Spleen (tissue), 11 donors: Measurements from ENCODE around the gene ERGIC1. TPM values are rescaled to one million over a fixed set of nuclear protein-coding genes. Genes with fewer than 3 reads are reported as not detected.

Experiments used
- DNase-seq: peaks from one replicate; pipeline ENCODE4 v3.0.0-alpha.2; 2020
- H3K27ac ChIP-seq, 8 donors: fragments of 200-600 bp; sonication (generic) in 7 of 8; 1 replicate in 4 of 8; 2 replicates in 4 of 8; pipeline versions ENCODE4 v1.5.0 to v1.8.0; 2016 to 2021; ENCODE audit warnings: inconsistent platforms in 4 of 8, mild to moderate bottlenecking in 4 of 8, moderate library complexity in 1 of 8
- H3K27me3 ChIP-seq, 7 donors: fragments of 200-600 bp; sonication (generic) in 6 of 7; replicated peaks in 1 of 7; 1 replicate in 4 of 7; 2 replicates in 3 of 7; pipeline versions ENCODE4 v1.5.0 to v1.8.0; 2016 to 2021; ENCODE audit warnings: inconsistent platforms in 3 of 7, mild to moderate bottlenecking in 1 of 7
- H3K36me3 ChIP-seq, 6 donors: fragments of 200-600 bp; sonication (generic) in 5 of 6; 1 replicate in 4 of 6; 2 replicates in 2 of 6; pipeline versions ENCODE4 v1.5.0 to v1.8.0; 2016 to 2021; ENCODE audit warnings: inconsistent platforms in 2 of 6
- H3K4me1 ChIP-seq, 6 donors: fragments of 200-600 bp; sonication (generic) in 5 of 6; 1 replicate in 3 of 6; 2 replicates in 3 of 6; pipeline versions ENCODE4 v1.5.0 to v1.8.0; 2016 to 2021; ENCODE audit warnings: inconsistent platforms in 3 of 6
- H3K4me3 ChIP-seq, 8 donors: fragments of 200-600 bp; sonication (generic) in 7 of 8; 1 replicate in 4 of 8; 2 replicates in 4 of 8; pipeline versions ENCODE4 v1.5.0 to v1.8.0; 2016 to 2021; ENCODE audit warnings: inconsistent platforms in 4 of 8, mild to moderate bottlenecking in 4 of 8, moderate library complexity in 2 of 8
- H3K9me3 ChIP-seq, 8 donors: fragments of 200-600 bp; sonication (generic) in 7 of 8; 1 replicate in 4 of 8; 2 replicates in 4 of 8; pipeline versions ENCODE4 v1.5.0 to v1.8.0; 2016 to 2021; ENCODE audit warnings: inconsistent platforms in 4 of 8
- POLR2A ChIP-seq, 3 donors: fragments of 450-650 bp; IDR thresholded peaks; one replicate each; pipeline ENCODE4 v1.5.1; 2017; ENCODE audit warnings: antibody characterized with exemption in 3 of 3, mild to moderate bottlenecking in 1 of 3
- POLR2AphosphoS5 ChIP-seq, 3 donors: sonication (generic); formaldehyde crosslinking; IDR thresholded peaks; one replicate each; pipeline ENCODE4 v1.5.1; 2017; ENCODE audit warnings: antibody characterized with exemption in 3 of 3
- WGBS, 5 donors: extraction: QIAGEN DNeasy Blood & Tissue Kit in 3 of 5; methylation state at CpG; one replicate each; pipeline versions ENCODE4 v1.1.5 to v1.1.7; 2013 to 2018; 5-methylcytosine and 5-hydroxymethylcytosine counted together
- intact Hi-C: fragments of 100-400 bp; cut with DNase I; formaldehyde crosslinking; loops from one replicate; pipeline ENCODE4 v1.15.0; 2023; ENCODE audit warnings: low total_unique reads
- polyA plus RNA-seq, 3 donors: library from polyadenylated mRNA; stranded (reverse); fragments of 200-250 nt; gene quantifications; one replicate each; pipeline ENCODE4 v1.2.1, GENCODE V29; 2013
- total RNA-seq, 7 donors: library from RNA; depleted of rRNA in 3 of 7; stranded (reverse); fragments of >200 nt in 3 of 7; fragmentation: NEBNext Ultra II Directional in 4 of 7; extraction: Animal tissue kit (Norgen Biotek cat#: 25700) in 4 of 7; gene quantifications; one replicate each; pipeline versions ENCODE4 v1.1.0 to v1.2.1, GENCODE V29; 2016 to 2021
- TF ChIP-seq, protein P1 (sequence below), 11 experiments: fragments of 200-600 bp in 7 of 11; fragments of 450-650 bp in 4 of 11; sonication (generic) in 4 of 11; IDR thresholded peaks in 8 of 11; conservative IDR thresholded peaks in 3 of 11; 1 replicate in 7 of 11; 2 replicates in 4 of 11; pipeline versions ENCODE4 v1.4.0 to v1.8.0; 2016 to 2021; ENCODE audit warnings: antibody characterized with exemption in 11 of 11, inconsistent platforms in 4 of 11, mild to moderate bottlenecking in 1 of 11
- donor health status: healthy with polysubstance abuse.
- donor health status: DM: no; HTN: no; CAD: no; lungs with moderate emphysema.
- donor health status: DM: no; HTN: no; CAD: no.
- donor health status: Bipolar disorder and iron deficiency.
- donor health status: healthy.
- donor health status: DM: no; HTN: no; CAD: no.
- donor health status: DM: yes; HTN: yes; CAD: no.

Gene ERGIC1
- total and polyA plus RNA-seq, 10 donors, result 36.9 to 166 (median 125) TPM

DNA sequence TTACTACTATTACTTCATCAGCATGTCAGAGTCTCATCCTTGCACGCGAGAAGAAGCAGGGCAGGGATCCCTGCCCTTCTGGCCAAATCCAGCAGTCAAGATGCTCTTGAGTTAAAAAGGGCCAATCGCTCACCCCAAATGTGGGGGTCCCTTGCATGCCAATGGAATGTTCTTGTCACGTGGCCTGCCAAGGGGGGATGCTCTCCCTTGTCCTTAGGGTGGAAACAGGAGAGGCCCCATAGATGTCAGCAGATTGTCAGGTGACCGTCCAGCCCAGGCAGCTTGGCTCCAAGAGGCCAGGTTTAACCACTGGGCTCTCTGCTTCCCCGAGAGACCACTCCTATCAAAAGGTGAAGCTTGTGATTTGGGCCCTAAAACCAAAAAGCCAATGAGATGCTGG, 37.7 kb upstream of the ERGIC1 start:
- WGBS, 5 donors, result 92 to 96% (median 95%) methylated on average over 6 of the region's 6 CpGs
- Histone ChIP-seq H3K4me1 (peaks cover 0 to 93% (median 45%) of the 10 kb centered on the region in 6 donors), H3K4me3 (no peak overlapping the region)

DNA sequence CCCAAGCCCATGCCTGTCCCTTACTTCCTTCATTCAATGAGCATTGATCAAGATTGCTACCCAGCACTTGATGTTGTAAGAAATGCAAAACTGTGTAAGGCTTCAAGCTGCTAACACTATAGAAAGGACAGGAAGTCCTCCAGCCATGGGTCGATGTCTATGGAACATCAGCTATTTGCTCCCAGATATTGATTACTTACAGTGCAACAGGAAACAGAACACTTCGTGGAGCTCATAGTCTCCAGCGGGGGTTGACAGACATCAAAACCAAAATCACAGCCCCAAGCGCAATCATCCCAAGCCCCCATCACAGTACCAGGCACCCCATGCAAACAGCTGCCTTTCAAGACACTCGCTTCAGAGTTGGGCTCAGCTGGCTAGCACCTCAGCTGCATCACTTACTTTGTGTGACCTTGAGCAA, 36.3 kb upstream of the ERGIC1 start:
- no peaks in the 10 kb centered on the region for H3K36me3 ChIP-seq
- 50 to 71% (median 61%) methylated on average over 5 of the region's 5 CpGs for WGBS, 5 donors
- DNase-seq, result no peak
- H3K4me3 ChIP-seq, result peak overlapping the region in 1 of 8 donors; percentile 61
- H3K9me3 ChIP-seq, result peaks cover 0 to 5% (median 0%) of the 10 kb centered on the region in 8 donors
- TF ChIP-seq POLR2A (IDR thresholded peaks at IDR 0.05) (no peak), POLR2AphosphoS5 (IDR thresholded peaks at IDR 0.05) (no peak)
- TF ChIP-seq, protein P1, sequence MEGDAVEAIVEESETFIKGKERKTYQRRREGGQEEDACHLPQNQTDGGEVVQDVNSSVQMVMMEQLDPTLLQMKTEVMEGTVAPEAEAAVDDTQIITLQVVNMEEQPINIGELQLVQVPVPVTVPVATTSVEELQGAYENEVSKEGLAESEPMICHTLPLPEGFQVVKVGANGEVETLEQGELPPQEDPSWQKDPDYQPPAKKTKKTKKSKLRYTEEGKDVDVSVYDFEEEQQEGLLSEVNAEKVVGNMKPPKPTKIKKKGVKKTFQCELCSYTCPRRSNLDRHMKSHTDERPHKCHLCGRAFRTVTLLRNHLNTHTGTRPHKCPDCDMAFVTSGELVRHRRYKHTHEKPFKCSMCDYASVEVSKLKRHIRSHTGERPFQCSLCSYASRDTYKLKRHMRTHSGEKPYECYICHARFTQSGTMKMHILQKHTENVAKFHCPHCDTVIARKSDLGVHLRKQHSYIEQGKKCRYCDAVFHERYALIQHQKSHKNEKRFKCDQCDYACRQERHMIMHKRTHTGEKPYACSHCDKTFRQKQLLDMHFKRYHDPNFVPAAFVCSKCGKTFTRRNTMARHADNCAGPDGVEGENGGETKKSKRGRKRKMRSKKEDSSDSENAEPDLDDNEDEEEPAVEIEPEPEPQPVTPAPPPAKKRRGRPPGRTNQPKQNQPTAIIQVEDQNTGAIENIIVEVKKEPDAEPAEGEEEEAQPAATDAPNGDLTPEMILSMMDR (IDR thresholded peaks at IDR 0.05 in 8 of 11, conservative IDR thresholded peaks at IDR 0.05 in 3 of 11), result no peak
- H3K27me3 ChIP-seq, result no peaks in the 10 kb centered on the region
- H3K27ac ChIP-seq, result peak overlapping the region in 7 of 8 donors; percentile 82 to 98 (median 90)
- intact Hi-C loops, result no loop called here
- peaks cover 0 to 89% (median 45%) of the 10 kb centered on the region in 6 donors for H3K4me1 ChIP-seq

More for the DNA sequence above, 37.7 kb upstream of the ERGIC1 start:
- TF ChIP-seq, protein P1 (IDR thresholded peaks at IDR 0.05 in 8 of 11, conservative IDR thresholded peaks at IDR 0.05 in 3 of 11), result no peak
- TF ChIP-seq POLR2AphosphoS5 (IDR thresholded peaks at IDR 0.05) (no peak), POLR2A (IDR thresholded peaks at IDR 0.05) (no peak)
- H3K27me3 ChIP-seq, result no peaks in the 10 kb centered on the region
- peaks cover 0 to 5% (median 0%) of the 10 kb centered on the region in 8 donors for H3K9me3 ChIP-seq
- H3K36me3 ChIP-seq, result no peaks in the 10 kb centered on the region
- intact Hi-C loops, result no loop called here
- no peak for DNase-seq
- H3K27ac ChIP-seq, result peak overlapping the region in 4 of 8 donors; percentile 88 to 98 (median 93)

DNA sequence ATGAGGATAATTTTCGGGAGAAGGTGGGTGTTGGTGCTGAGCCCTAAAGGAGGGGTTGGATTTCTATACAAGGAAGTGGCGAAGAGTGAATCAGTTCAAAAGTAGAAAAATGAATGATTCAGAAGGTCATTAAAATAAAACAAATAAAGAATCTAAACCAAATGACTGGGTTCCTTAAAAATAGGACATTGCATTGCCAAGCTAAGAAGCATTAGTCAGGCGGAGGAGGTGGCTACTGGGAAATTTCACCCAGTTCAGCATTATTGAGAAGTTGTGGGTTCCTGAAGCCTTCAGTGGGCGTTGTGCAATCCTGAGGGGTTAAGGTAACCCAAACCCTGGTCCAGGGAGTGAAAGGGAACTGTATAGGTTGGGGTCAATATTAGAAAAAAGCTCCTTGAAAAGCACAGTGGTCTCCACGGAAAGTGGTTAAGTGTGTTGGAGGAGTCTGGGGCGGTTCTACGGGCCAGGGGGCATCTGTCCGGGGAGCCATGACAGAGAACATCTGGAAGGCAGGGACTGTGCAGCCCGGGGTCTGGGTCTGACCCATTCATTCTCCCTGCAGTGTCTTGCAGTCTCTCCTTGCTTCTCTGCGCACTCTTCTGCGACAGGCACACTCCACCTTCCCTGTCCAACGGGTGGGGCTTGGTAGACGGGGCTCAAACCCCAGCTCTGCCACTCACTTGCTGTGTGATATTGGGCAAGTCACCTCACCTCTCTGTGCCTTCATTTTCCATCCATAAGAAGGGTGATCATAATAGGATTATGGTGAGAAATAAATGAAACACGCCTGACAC, 35.4 kb upstream of the ERGIC1 start:
- Histone ChIP-seq H3K4me1 (peaks cover 0 to 80% (median 44%) of the 10 kb centered on the region in 6 donors), H3K36me3 (no peaks in the 10 kb centered on the region), H3K4me3 (peak overlapping the region in 1 of 8 donors; percentile 61), H3K27ac (peak overlapping the region; percentile 35 to 98 (median 88)), H3K27me3 (no peaks in the 10 kb centered on the region), H3K9me3 (peaks cover 0 to 5% (median 0%) of the 10 kb centered on the region in 8 donors)
- TF ChIP-seq, protein P1 (IDR thresholded peaks at IDR 0.05 in 8 of 11, conservative IDR thresholded peaks at IDR 0.05 in 3 of 11), result no peak
- TF ChIP-seq POLR2AphosphoS5 (IDR thresholded peaks at IDR 0.05), result peak in 1 of 3 donors; percentile 87
- intact Hi-C loops, result no loop called here
- 66 to 77% (median 67%) methylated on average over 14 of the region's 14 CpGs for WGBS, 5 donors
- DNase-seq, result peak; percentile 81

DNA sequence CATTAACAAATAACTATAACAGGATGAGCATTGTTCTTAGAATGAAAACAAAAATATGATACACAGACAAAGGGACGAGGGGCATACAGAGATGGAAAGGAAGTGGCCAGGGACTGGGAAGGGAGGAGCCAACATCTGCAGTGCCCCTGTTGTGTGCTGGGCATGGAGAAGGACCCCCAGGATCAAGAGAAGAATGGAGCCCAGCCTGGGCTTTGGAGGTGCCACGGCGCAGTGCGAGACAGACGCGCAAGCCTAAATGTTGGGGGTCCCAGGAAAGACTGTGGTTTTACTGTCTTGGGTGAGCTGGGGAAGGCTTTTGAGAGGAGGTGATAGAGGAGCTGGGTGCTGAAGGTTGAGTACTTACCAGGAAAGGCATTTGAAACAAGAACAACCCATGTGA, 34.6 kb upstream of the ERGIC1 start:
- DNase-seq, result no peak
- no peaks in the 10 kb centered on the region for H3K36me3 ChIP-seq
- intact Hi-C loops, result no loop called here

More for the DNA sequence above, 34.6 kb upstream of the ERGIC1 start:
- H3K4me1 ChIP-seq, result peaks cover 0 to 72% (median 38%) of the 10 kb centered on the region in 6 donors
- WGBS, 5 donors, result 83 to 90% (median 88%) methylated on average over 6 of the region's 6 CpGs
- H3K9me3 ChIP-seq, result no peaks in the 10 kb centered on the region
- no peaks in the 10 kb centered on the region for H3K27me3 ChIP-seq
- TF ChIP-seq POLR2AphosphoS5 (IDR thresholded peaks at IDR 0.05) (no peak), POLR2A (IDR thresholded peaks at IDR 0.05) (no peak)
- TF ChIP-seq, protein P1 (IDR thresholded peaks at IDR 0.05 in 8 of 11, conservative IDR thresholded peaks at IDR 0.05 in 3 of 11), result no peak
- peak overlapping the region in 7 of 8 donors; percentile 82 to 98 (median 90) for H3K27ac ChIP-seq
- peak overlapping the region in 1 of 8 donors; percentile 61 for H3K4me3 ChIP-seq
